ENCODE results near the gene EID2B.

The EID2B gene

GRCh38 chr19:39499932-39500331 lies 32.7 kb downstream of the EID2B start:
- DNase-seq, result no peak

GRCh38 chr19:39498798-39499642 lies 33.6 kb downstream of the EID2B start, which contains the start of gene DLL3:
Gene DLL3, plus strand, starts transcription at chr19:39498947. Its CDS starts 28 bp downstream, at chr19:39498975.
- DNase-seq, result peak in 3 of 56 donors; percentile 2 to 20 (median 18)

GRCh38 chr19:39497996-39498797 lies 34.5 kb downstream of the EID2B start:
- DNase-seq, result peak in 25 of 56 donors; percentile 4 to 59 (median 17)

GRCh38 chr19:39497701-39497995 lies 35.0 kb downstream of the EID2B start:
- DNase-seq, result peak in 2 of 56 donors; percentile 19 to 35

GRCh38 chr19:39496063-39496462 lies 36.6 kb downstream of the EID2B start:
- no peak for DNase-seq

- no peak for DNase-seq
Measured at GRCh38 chr19:39494661-39495060, 38.0 kb downstream of the EID2B start.

GRCh38 chr19:39492788-39493187 lies 39.9 kb downstream of the EID2B start:
- no peak for DNase-seq

- DNase-seq, result no peak
Measured at GRCh38 chr19:39492225-39492624, 40.4 kb downstream of the EID2B start.

GRCh38 chr19:39489756-39490155 lies 42.9 kb downstream of the EID2B start:
- DNase-seq, result no peak

- DNase-seq, result no peak
Measured at GRCh38 chr19:39483141-39483540, 49.5 kb downstream of the EID2B start.

- no peak for DNase-seq
Measured at GRCh38 chr19:39481676-39482075, 51.0 kb downstream of the EID2B start.

GRCh38 chr19:39481229-39481545 lies 51.5 kb downstream of the EID2B start:
- no peak for DNase-seq
